HL-60 (cell line): Measurements from ENCODE around the gene MYH14.

Source experiments
- DNase-seq, 2 experiments: peaks; one replicate each; pipeline ENCODE4 v3.0.0-alpha.2; 2010 to 2020; ENCODE audit warnings: low read depth in 1 of 2, low spot score in 1 of 2
- H3K27ac ChIP-seq: fragments of 250-450 bp; sonication (Bioruptor Pico); replicated peaks from 2 replicates; pipeline ENCODE4 v1.5.1; 2020; ENCODE audit warnings: mild to moderate bottlenecking, moderate library complexity
- H3K27me3 ChIP-seq: fragments of 250-450 bp; sonication (Bioruptor Pico); 2 replicates; pipeline ENCODE4 v1.5.1; 2021; ENCODE audit warnings: mild to moderate bottlenecking, moderate library complexity; ENCODE audit not compliant: insufficient read depth, poor library complexity, severe bottlenecking
- H3K4me3 ChIP-seq: replicated peaks from 2 replicates; pipeline ENCODE4 v1.5.1; 2011; ENCODE audit warnings: mild to moderate bottlenecking, control low read depth, low read length; ENCODE audit not compliant: insufficient read depth
- GABPA ChIP-seq: IDR thresholded peaks from 2 replicates; pipeline ENCODE4 v1.6.1; 2012; ENCODE audit warnings: low read depth
- POLR2AphosphoS5 ChIP-seq: IDR thresholded peaks from 2 replicates; pipeline ENCODE4 v1.6.1; 2012; ENCODE audit warnings: low read depth
- REST ChIP-seq: IDR thresholded peaks from 2 replicates; pipeline ENCODE4 v1.6.1; 2012; ENCODE audit warnings: low read depth; ENCODE audit not compliant: insufficient replicate concordance
- SPI1 ChIP-seq: IDR thresholded peaks from 2 replicates; pipeline ENCODE4 v1.6.1; 2012; ENCODE audit warnings: low read depth, mild to moderate bottlenecking, borderline replicate concordance
- TF ChIP-seq, protein P1 (sequence below): IDR thresholded peaks from one replicate; pipeline ENCODE4 v1.5.1; 2011; ENCODE audit warnings: low read length, control low read depth, inconsistent platforms; ENCODE audit not compliant: insufficient read depth

Gene MYH14

DNA sequence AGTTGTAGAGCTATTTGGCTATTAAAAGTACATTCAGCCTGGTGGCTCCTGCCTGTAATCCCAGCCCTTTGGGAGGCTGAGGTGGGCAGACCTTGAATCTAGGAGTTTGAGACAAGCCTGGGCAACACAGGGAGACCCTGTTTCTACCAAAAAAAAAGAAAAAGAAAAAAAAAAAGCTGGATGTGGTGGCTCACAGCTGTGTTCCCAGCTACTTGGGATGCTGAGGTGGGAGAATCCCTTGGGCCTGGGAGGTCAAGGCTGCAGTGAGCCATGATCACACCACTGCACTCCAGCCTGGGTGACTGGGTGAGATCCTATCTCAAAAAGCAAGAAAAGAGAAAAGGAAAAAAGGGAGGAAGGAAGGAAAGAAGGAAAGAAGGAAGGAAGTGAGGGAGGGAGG lies 30.7 kb upstream of the MYH14 start:
- no peak overlapping the region for H3K27ac ChIP-seq

GRCh38 chr19:50173127-50173526 lies 30.3 kb upstream of the MYH14 start:
- Histone ChIP-seq H3K4me3 (no peak overlapping the region), H3K27me3 (no peaks in the 10 kb centered on the region)
- DNase-seq = no peak

More for the DNA sequence above, 30.7 kb upstream of the MYH14 start:
- DNase-seq = no peak
- H3K27me3 ChIP-seq = no peaks in the 10 kb centered on the region
- TF ChIP-seq, protein P1, sequence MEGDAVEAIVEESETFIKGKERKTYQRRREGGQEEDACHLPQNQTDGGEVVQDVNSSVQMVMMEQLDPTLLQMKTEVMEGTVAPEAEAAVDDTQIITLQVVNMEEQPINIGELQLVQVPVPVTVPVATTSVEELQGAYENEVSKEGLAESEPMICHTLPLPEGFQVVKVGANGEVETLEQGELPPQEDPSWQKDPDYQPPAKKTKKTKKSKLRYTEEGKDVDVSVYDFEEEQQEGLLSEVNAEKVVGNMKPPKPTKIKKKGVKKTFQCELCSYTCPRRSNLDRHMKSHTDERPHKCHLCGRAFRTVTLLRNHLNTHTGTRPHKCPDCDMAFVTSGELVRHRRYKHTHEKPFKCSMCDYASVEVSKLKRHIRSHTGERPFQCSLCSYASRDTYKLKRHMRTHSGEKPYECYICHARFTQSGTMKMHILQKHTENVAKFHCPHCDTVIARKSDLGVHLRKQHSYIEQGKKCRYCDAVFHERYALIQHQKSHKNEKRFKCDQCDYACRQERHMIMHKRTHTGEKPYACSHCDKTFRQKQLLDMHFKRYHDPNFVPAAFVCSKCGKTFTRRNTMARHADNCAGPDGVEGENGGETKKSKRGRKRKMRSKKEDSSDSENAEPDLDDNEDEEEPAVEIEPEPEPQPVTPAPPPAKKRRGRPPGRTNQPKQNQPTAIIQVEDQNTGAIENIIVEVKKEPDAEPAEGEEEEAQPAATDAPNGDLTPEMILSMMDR = no peak
- TF ChIP-seq POLR2AphosphoS5 (no peak), SPI1 (no peak), GABPA (no peak), REST (no peak)
- H3K4me3 ChIP-seq = no peak overlapping the region

GRCh38 chr19:50174100-50174793 lies 29.2 kb upstream of the MYH14 start:
- no peak for DNase-seq
- TF ChIP-seq POLR2AphosphoS5 = no peak

More at GRCh38 chr19:50173127-50173526, 30.3 kb upstream of the MYH14 start:
- no peak for TF ChIP-seq GABPA
- TF ChIP-seq, protein P1 = no peak
- TF ChIP-seq POLR2AphosphoS5 = no peak
- TF ChIP-seq SPI1 = no peak
- no peak for TF ChIP-seq REST
- no peak overlapping the region for H3K27ac ChIP-seq

DNA sequence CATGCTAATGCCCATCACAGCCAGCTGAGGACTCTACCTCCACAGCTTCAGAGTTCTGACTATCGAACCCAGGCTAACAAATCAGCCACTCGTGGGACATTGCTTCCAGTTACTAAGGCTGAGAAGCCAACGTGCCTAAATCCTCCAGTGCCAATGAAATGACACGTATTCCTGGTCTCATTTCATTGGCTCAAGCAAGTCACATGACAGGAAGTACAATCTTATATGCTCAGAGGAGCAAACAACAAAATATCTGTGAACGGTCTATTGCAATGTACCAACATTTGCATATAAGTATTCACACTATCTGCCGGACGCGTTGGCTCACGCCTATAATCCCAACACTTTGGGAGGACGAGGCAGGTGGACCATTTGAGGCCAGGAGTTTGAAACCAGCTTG lies 27.5 kb upstream of the MYH14 start:
- no peak for TF ChIP-seq GABPA
- TF ChIP-seq, protein P1 = no peak
- TF ChIP-seq SPI1 = no peak
- no peak for TF ChIP-seq REST
- TF ChIP-seq POLR2AphosphoS5 = no peak
- H3K27ac ChIP-seq = no peak overlapping the region
- no peak for DNase-seq
- H3K4me3 ChIP-seq = no peak overlapping the region
- no peaks in the 10 kb centered on the region for H3K27me3 ChIP-seq

More at GRCh38 chr19:50174100-50174793, 29.2 kb upstream of the MYH14 start:
- Histone ChIP-seq H3K4me3 (no peak overlapping the region), H3K27ac (no peak overlapping the region), H3K27me3 (no peaks in the 10 kb centered on the region)
